Body of pancreas (tissue), 4 donors: ENCODE measurements around the gene PVALEF. TPM values are rescaled to one million over a fixed set of nuclear protein-coding genes. Genes with fewer than 3 reads are reported as not detected.

Source experiments
- ATAC-seq: fragments of 150-250 bp; one replicate; pipeline ENCODE4 v1.9.1; 2016
- DNase-seq, 4 donors: peaks; one replicate each; pipeline ENCODE4 v3.0.0-alpha.2; 2019
- H3K27ac ChIP-seq, 4 donors: fragments of 200-600 bp; sonication (generic); 1 replicate in 3 of 4; 2 replicates in 1 of 4; pipeline versions ENCODE4 v1.5.1 to v1.6.1; 2016 to 2019; ENCODE audit warnings: mild to moderate bottlenecking in 1 of 4, mixed read lengths in 1 of 4, moderate library complexity in 1 of 4
- H3K27me3 ChIP-seq, 2 donors: fragments of 200-600 bp; sonication (generic); one replicate each; pipeline ENCODE4 v1.6.0; 2016; ENCODE audit warnings: mild to moderate bottlenecking in 1 of 2
- H3K36me3 ChIP-seq, 2 donors: fragments of 200-600 bp; sonication (generic); replicated peaks in 1 of 2; 2 replicates each; pipeline ENCODE4 v1.5.1; 2016; ENCODE audit warnings: low read depth in 2 of 2; ENCODE audit not compliant: insufficient read depth in 1 of 2
- H3K4me1 ChIP-seq: fragments of 200-600 bp; sonication (generic); one replicate; pipeline ENCODE4 v1.6.0; 2016
- H3K4me3 ChIP-seq, 2 donors: fragments of 200-600 bp; sonication (generic); 1 replicate in 1 of 2; 2 replicates in 1 of 2; pipeline ENCODE4 v1.5.1; 2016 to 2019
- H3K9me3 ChIP-seq, 3 donors: fragments of 200-600 bp; sonication (generic); 1 replicate in 2 of 3; 2 replicates in 1 of 3; pipeline ENCODE4 v1.5.1; 2016
- CTCF ChIP-seq, 7 experiments: fragments of 450-650 bp in 4 of 7; fragments of 200-600 bp in 3 of 7; sonication (generic) in 3 of 7; IDR thresholded peaks; one replicate each; pipeline ENCODE4 v1.5.1; 2016 to 2019; ENCODE audit warnings: antibody characterized with exemption in 7 of 7
- POLR2A ChIP-seq, 3 donors: fragments of 450-650 bp; IDR thresholded peaks; one replicate each; pipeline ENCODE4 v1.6.1; 2016; ENCODE audit warnings: antibody characterized with exemption in 3 of 3, mild to moderate bottlenecking in 2 of 3
- WGBS, 2 donors: methylation state at CpG; one replicate each; pipeline ENCODE4 v1.1.5; 2017; 5-methylcytosine and 5-hydroxymethylcytosine counted together
- intact Hi-C: fragments of 100-400 bp; cut with DNase I; formaldehyde crosslinking; loops from one replicate; pipeline ENCODE4 v1.15.1; 2023
- total RNA-seq, 2 donors: library from RNA; depleted of rRNA; stranded (reverse); fragments of >200 nt; gene quantifications; one replicate each; pipeline ENCODE4 v1.1.0, GENCODE V29; 2016

Gene PVALEF
- total RNA-seq, 2 donors from 2014 or later: not detected

GRCh38 chr17:81128774-81129173 is 36.5 kb upstream of the PVALEF start:
- Histone ChIP-seq H3K4me3 (no peak overlapping the region), H3K27ac (no peak overlapping the region), H3K36me3 (peaks cover 0 to 1% of the 10 kb centered on the region in 2 donors), H3K9me3 (no peaks in the 10 kb centered on the region), H3K27me3 (no peaks in the 10 kb centered on the region), H3K4me1 (no peaks in the 10 kb centered on the region)
- TF ChIP-seq CTCF (IDR thresholded peaks at IDR 0.05) (no peak), POLR2A (IDR thresholded peaks at IDR 0.05) (no peak)
- DNase-seq (no peak), ATAC-seq (no peak)
- WGBS, 2 donors: 91% methylated on average over 23 of the region's 23 CpGs; no CpG with 5 or more reads in 1 of the 2 donors
- intact Hi-C loops: no loop called here

DNA sequence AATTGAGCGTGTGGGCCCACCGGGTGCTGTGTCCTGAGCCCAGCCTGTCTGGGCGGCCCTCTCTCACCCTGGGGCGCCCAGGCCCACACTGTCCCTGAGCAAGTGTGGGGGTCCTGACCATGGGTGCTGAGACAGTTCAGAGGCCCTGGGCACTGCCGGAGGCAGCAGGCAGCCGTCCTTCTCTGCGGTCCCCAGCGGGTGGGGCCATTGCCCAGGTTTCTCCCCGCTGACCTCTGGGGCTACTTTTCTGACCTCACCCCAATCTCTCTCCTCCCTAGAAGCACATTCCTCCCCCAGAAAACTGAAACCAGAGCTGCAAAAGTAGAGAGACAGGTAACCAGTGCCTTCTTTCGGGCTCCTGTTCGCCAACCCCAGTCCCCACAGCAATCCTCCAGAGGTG is 36.0 kb upstream of the PVALEF start:
- H3K27ac ChIP-seq: no peak overlapping the region
- WGBS, 2 donors: 91 to 94% methylated on average over 3 to 11 of the region's 11 CpGs
- DNase-seq: no peak

DNA sequence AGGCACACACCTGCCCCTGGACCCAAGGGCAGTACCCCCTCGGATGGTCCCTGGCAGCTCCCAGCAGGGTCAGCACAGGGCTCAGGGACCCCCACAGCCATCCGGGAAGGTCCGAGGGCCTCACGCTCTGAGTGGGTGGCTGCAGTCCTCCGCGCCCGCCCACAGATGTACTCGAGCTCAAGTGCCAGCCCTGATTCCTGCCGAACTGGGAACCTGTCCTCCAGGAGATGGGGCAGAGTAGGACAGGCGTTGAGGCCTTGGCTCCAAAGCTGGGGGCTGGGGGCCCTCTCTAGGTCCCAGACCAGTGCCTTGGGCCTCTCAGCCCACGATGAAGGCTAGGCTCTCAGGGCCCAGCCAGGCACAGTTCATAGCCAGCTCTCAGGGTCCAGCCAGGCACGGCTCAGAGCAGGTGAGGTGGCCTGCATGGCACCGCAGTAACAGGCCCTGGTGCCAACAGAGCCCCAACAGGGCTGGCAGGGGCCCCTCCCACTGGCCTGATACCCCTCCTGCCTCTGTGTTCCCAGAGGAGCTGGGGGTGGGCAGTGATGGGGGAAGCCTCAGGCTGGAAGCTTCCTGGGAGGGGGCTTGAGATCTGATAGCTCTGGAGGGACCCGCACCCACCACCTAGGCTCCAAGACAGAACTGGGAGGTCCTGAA is 35.5 kb upstream of the PVALEF start:
- intact Hi-C loops: no loop called here
- no peaks in the 10 kb centered on the region for H3K4me1 ChIP-seq
- H3K4me3 ChIP-seq: no peak overlapping the region
- H3K27ac ChIP-seq: no peak overlapping the region
- TF ChIP-seq POLR2A (IDR thresholded peaks at IDR 0.05): no peak
- TF ChIP-seq CTCF (IDR thresholded peaks at IDR 0.05): no peak
- 87 to 100% methylated on average over 1 to 13 of the region's 14 CpGs for WGBS, 2 donors
- DNase-seq (no peak), ATAC-seq (no peak)
- no peaks in the 10 kb centered on the region for H3K36me3 ChIP-seq
- no peaks in the 10 kb centered on the region for H3K27me3 ChIP-seq
- no peaks in the 10 kb centered on the region for H3K9me3 ChIP-seq

More for the DNA sequence above, 36.0 kb upstream of the PVALEF start:
- intact Hi-C loops: no loop called here
- Histone ChIP-seq H3K4me1 (no peaks in the 10 kb centered on the region), H3K4me3 (no peak overlapping the region), H3K36me3 (peaks cover 0 to 1% of the 10 kb centered on the region in 2 donors), H3K27me3 (no peaks in the 10 kb centered on the region), H3K9me3 (no peaks in the 10 kb centered on the region)
- no peak for ATAC-seq
- no peak for TF ChIP-seq CTCF (IDR thresholded peaks at IDR 0.05)
- no peak for TF ChIP-seq POLR2A (IDR thresholded peaks at IDR 0.05)

- Histone ChIP-seq H3K27ac (no peak overlapping the region), H3K36me3 (no peaks in the 10 kb centered on the region), H3K4me1 (no peaks in the 10 kb centered on the region), H3K4me3 (no peak overlapping the region), H3K27me3 (no peaks in the 10 kb centered on the region), H3K9me3 (no peaks in the 10 kb centered on the region)
- intact Hi-C loops: no loop called here
- 94 to 95% methylated on average over 13 to 30 of the region's 41 CpGs for WGBS, 2 donors
- ATAC-seq (no peak), DNase-seq (no peak)
- no peak for TF ChIP-seq POLR2A (IDR thresholded peaks at IDR 0.05)
- no peak for TF ChIP-seq CTCF (IDR thresholded peaks at IDR 0.05)
Observed at GRCh38 chr17:81130385-81131361, 34.6 kb upstream of the PVALEF start.
